ENCODE data around the gene BORCS8.

GRCh38 chr19:19162495-19162894 lies 29.5 kb downstream of the BORCS8 start:
- TF ChIP-seq CTCF (IDR thresholded peaks at IDR 0.05) (no peak), REST (IDR thresholded peaks at IDR 0.05) (no peak)

Data from A549 (cell line).